HG03139 (cell line): ENCODE measurements around the gene CBFA2T2.
"Not testable (repeated sequence)": the region's sequence is repeated elsewhere in the genome, so short reads cannot be mapped to it uniquely, and the experiment has no call there.

Source experiments
- ATAC-seq: cut with Tn5 transposase; IDR thresholded peaks from one replicate; pipeline ENCODE4 v1.9.1; 2021; ENCODE audit not compliant: unreplicated experiment

CBFA2T2 gene

DNA sequence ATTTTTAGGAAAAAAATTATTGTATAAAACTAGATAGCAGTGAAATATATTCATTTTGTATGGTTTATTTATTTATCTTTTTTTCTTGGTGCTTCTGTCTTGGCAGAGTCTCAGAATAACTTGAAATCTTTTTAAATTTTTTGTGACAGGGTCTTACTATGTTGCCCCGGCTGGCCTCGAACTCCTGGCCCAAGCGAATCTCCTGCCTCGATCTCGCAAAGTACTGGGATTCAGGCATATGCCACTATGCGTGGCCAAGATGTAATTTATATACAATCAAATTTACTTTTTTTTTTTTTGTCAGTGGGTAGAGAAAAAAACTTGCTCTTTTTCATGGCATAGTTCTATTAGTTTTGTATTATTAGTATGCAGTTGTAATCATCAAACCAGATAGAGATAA, 13.7 kb downstream of the CBFA2T2 start:
- ATAC-seq = no peak

DNA sequence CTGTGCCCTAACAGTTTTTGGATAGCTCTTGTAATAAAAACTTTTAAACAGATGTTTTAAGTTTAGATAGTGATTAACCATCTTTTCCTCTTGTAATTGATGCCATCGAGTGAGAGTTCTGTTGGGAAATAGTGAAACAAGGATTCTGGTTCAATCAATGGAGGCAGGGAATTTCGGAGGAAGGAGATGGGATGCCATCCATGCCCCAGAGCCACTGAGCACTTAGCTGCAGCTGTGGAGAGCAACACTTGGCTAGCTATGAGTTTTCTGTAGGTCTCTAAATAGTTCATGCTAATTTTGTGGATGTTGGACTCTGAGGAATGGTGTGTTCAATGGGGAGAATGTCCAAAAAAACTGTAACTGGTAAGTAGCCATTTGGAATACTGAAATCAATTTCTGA, 16.7 kb downstream of the CBFA2T2 start:
- no peak for ATAC-seq

DNA sequence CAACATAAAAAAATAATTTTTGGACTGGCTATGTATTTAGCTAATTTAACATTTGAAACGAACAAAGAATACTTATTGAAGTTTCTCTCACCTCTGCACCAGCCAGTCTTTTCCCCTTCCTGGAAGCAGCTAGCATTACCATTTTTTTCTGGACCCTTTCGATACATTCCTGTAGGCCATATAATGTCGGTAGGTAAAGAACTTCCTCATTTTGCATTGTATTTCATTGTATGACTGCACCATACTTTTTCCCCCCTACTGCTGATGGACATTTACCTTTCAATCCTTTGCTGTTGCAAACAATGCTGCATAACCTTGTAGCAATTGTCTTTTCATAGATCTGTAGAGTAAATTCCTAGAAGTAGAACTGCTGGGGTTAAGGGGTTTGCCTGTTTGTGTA, 17.6 kb downstream of the CBFA2T2 start:
- ATAC-seq = no peak

DNA sequence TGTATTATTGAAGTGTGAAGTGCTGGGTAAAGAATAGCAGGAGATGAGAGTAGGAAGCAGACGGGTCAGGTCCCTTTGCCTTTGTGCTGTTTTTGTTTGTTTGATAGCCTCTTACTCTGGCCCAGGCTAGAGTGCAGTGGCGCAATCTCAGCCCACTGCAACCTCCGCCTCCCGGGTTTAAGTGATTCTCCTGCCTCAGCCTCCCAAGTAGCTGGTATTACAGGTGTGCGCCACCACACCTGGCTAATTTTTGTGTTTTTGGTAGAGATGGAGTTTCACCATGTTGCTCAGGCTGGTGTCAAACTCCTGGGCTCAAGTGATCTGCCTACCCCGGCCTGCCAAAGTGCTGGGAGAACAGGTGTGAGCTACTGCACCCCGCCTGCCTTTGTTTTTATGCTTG, 18.1 kb downstream of the CBFA2T2 start:
- not testable (repeated sequence) for ATAC-seq

DNA sequence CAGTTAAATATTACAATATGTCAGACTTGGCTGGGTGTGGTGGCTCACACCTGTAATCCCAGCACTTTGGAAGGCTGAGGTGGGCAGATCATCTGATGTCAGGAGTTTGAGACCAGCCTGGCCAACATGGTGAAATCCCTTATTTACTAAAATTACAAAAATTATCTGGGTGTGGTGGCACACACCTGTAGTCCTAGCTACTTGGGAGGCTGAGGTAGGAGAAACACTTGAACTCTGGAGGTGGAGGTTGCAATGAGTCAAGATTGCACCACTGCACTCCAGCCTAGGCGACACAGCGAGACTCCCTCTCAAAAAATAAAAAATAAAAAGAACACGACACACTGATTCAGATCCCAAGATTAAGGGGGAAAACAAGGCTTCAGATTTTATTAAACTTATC, 19.2 kb downstream of the CBFA2T2 start:
- ATAC-seq = not testable (repeated sequence)

DNA sequence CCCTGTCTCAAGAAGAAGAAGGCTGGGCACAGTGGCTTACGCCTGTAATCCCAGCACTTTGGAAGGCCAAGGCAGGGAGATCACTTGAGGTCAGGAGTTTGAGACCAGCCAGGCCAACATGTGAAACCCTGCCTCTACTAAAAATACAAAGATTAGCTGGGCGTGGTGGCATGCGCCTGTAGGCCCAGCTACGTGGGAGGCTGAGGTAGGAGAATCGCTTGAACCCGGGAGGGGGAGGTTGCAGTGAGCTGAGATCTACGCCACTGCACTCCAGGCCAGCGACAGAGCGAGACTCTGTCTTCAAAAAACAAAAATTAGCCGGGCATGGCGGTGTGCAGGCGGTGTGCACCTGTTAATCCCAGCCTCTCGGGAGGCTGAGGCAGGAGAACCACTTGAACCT, 22.0 kb downstream of the CBFA2T2 start:
- not testable (repeated sequence) for ATAC-seq

DNA sequence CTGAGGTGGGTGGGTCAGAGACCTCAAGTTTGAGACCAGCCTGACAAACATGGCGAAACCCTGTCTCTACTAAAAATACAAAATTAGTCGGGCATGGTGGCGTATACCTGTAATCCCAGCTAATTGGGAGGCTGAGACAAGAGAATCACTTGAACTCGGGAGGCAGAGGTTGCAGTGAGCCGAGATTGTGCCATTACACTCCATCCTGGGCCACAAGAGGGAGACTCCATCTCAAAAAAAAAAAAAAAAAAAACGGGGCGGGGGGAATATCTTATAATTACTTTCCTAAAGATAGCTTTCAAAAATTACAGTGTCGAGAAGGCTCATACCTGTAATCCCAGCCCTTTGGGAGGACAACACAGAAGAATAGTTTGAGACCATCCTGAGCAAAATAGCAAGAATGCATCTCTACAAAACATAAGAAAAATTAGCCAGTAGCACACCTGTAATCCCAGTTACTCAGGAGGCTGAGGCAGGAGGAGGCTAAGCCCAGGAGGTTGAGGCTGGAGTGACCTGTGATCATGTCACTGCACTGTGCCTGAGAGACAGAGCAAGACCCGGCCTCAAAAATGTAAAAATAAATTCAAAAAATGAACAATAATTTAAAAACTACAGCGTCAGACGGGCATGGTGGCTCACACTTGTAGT, 25.8 kb downstream of the CBFA2T2 start:
- no peak for ATAC-seq

DNA sequence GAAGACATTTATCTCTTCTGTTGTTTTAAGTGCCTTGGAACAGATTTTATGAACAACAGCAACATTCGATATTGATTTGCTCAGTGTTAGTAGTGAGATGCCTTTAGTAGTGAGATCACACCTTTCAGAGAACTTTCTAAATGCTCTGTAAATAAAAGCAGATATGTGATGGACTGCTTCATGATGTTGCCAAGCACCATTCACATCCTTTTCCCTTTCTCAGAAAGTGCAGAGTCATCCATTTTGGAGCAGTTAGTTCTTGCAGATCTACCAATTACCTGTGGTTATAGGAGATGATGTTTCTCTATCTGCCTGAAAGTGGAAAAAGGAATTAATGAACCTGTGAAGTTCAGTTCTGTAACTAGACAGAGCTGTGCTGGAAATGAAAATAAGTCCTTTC, 27.0 kb downstream of the CBFA2T2 start:
- no peak for ATAC-seq

DNA sequence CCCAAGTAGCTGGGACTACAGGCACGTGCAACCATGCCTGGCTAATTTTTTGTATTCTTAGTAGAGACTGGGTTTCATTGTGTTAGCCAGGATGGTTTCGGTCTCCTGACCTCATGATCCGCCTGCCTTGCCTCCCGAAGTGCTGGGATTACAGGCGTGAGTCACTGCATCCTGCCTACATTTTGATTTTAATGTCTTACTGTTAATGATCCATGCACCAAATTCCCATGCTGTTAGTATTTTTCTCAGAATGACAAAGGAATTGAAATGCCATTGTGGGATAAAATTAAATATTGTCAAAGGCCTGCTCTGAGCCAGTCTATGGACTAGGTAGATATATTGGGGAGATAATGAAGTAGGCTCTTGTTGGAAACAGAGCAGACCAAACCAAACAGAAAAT, 28.2 kb downstream of the CBFA2T2 start:
- ATAC-seq = no peak

DNA sequence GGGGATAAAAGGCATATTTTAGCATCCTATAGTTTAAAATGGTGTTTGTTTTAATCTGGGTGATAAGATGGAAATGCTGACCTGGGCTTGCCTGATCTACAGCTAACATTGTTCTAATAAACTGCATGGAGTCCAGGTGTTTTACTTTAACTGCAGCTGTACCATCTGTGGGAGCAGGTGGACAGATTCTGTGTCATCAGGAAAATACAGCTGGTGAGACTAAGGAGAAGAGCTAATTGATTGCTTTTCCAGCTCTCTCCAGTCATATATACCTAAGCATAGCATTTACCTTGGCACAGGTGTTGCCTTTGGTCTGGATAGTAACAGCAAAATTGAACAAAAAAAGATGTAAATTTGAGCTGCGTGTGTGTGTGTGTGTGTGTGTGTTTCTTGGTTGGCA, 31.6 kb downstream of the CBFA2T2 start:
- no peak for ATAC-seq

DNA sequence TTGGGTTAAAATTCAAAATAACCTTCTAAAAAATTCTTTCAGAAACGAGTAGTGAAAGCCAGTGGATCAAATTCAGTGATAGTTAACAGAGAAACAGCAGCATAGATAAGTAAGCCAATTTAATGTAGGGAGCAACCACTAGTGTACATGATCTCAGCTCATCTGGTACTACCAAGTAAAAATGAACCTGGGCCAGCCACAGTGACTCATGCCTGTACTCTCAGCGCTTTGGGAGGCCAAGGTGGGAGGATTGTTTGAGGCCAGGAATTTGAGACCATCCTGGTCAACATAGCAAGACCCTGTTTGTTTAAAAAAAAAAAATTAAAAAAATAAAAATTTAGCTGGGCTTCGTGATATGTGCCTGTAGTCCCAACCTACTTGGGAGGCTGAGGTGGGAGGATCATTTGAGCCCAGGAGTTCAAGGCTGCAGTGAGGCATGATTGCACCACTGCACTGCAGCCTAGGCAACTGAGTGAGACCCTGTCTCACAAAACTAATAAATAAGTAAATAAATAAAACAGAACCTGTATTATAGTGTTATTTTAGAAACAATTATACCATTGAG, 32.4 kb downstream of the CBFA2T2 start:
- no peak for ATAC-seq

DNA sequence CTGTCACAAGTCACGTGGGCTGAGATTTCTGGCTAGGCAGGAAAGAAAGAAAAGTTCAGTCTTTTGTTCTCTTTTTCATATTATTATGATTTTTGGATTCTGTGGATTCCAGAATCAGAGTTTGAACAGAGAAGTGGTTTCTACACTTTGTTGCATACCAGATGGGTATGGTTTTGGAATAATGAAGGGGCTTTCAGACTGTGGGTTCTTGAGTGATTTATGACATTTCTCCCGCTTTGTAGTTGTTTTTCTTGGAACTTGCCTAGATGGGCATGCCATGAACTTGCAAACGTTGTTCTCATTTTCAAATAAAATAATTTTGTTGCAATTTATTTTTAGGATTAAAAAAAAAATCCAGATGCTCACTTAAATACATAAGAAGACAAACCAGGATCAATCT, 34.4 kb downstream of the CBFA2T2 start:
- ATAC-seq = no peak

DNA sequence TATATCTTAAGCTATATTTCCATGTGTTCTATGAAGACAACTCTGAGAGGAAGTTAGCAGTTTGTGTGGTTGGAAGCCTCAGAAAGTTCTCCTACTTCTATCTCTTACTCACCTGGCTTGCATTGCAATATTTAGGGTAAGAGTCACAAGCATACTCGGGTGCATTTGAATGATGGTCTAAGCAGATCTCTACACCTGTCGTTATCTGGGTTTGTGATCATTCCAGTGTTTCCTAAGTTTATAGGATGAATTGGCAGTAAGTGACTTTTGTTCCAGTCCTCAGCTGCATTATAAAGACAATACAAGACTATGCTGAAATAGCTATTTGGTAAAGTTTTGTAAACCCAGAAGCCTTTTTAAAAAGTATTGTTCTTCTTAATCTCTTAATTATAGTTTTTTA, 36.9 kb downstream of the CBFA2T2 start:
- no peak for ATAC-seq

DNA sequence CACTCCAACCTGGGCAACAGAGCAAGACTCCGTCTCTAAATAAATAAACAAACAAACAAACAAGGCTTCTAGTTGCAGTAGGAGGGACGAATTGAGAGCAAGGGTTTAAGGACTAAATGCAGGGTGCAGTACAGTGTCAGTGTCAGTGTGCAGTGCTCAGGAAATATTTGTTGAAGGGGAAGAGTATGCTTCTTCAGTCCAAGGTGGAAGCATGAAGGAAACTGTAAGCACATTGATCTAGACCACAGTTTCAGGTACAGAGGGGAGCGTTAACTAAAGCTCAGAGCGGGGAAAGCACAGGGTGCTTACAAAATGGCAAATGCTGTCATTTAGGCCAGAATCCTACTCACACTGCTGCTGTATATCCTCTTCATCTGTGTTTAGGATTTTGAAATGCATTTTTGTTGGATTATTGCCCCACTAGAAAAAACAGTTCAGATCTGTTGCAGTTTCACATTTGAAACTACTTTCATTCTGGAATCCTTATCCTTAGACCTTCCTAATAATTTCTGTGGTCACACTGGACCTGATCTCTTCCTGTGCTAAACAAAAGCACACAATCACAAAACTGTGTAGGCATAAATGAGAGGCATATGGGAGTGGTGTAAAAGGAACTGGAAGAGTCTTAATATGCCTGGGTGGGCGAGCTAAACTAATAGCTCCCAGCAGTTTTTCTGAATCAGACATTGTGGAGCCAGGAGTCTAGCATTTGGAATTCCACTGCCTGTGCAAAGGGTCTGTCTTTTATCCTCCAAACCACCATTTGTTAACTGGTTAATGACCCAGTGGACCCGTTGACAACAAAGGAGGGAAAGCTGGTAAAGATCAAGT, 41.4 kb downstream of the CBFA2T2 start:
- ATAC-seq = no peak

DNA sequence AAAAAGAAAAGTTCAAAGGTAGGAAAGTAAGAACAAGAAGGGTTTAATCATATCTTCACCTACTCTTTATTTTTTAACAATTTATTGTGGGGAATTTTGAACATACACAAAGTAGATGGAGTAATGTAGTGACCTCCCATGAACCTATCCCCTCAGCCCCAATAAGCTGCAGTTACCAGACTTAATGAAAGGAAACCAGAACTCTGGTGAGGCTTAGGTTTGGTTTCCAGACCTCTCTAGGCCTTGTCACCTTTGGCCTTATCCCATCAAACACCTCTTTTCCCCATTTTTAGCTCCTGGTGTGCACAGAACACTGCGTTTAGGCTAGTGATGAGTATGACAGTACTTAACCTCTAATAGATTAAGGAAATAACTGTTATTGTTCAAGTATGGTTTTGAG, 42.0 kb downstream of the CBFA2T2 start:
- no peak for ATAC-seq

DNA sequence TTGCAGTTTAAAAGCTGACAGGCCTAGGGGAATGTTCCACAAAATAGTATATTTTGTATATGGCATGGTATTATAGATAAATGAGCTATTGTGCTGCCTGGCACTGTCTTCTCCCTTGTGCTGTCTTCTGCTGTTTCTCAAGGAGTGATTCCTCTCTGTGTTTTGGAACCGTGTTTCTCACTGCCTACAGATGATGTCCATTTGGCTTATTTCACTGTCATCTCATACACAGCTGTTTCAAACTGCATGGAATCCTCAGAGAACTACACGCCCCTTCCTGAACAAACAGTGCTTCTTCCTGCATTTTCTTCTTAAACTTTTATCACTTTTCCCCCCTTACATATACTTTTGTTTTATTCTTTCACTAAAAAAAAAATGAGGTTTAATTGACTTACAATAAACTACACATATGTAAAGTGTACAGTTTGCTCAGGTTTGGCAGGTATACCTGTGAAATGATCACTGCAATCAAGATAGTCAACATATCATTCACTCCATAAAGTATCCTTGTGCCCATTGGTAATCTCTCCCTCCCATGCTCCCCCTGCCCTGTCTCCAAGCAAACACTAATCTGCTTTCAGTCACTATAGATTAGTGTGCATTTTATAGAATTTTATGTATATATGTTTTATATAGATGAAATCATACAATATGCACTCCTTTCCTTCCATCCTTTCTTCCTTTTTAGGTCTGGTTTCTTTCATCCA, 43.0 kb downstream of the CBFA2T2 start:
- no peak for ATAC-seq

DNA sequence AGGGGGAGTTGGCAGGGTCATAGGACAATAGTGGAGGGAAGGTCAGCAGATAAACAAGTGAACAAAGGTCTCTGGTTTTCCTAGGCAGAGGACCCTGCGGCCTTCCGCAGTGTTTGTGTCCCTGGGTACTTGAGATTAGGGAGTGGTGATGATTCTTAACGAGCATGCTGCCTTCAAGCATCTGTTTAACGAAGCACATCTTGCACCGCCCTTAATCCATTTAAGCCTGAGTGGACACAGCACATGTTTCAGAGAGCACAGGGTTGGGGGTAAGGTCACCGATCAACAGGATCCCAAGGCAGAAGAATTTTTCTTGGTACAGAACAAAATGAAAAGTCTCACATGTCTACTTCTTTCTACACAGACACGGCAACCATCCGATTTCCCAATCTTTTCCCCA, 45.8 kb downstream of the CBFA2T2 start:
- ATAC-seq = not testable (repeated sequence)

DNA sequence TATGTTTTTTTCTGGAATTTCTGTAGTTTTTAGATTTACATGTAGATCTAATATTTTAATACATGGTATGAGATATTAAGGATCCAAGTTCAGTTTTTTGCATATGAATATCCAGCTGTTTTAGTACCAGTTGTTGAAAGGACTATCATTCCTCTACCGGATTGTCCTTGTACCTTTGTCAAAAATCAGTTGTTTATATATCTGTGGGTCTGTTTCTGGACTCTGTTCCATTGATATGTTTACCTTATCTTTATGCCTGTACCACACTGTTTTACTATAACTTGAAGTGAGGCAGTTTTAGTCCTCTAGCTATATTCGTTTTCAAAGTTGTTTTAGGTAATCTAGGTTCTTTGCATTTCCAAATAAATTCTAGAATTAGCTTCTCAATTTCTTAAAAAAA, 47.7 kb downstream of the CBFA2T2 start:
- no peak for ATAC-seq

DNA sequence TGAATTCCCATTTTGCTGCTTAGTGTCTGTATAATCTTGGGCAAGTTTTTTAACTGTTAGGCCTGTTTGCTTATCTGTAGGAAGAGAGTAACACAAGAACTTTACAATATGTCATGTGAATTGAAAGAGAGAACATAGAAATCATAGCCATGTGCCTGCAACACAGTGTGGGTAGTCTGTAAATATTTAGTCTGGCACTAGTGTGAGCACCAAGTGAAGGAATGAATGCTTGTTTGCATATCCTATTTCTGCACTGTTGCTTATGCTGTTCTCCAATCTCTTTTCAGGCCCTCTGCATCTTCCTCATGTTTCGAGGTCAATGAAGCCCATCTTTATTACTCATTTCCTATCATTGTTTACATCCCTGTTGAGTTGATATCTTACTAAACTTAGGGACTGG, 49.2 kb downstream of the CBFA2T2 start:
- no peak for ATAC-seq

DNA sequence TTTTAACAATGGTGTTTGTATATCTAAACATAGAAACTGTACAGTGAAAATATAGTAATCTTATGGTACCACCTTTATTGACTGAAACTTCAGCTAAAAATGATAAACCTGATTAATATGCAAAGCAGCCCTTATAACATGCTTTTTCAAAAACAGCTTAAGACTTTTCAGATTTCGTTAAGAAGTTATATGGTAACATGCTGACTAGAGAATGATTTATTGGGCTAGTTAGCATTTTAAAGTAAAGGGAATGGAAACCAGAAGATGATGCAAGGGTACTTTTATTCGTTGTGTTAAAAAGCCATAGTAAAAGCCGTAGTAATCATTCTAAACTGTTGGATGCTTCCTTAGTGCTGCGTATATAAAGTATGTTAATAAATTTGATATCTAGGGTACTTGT, 50.5 kb downstream of the CBFA2T2 start:
- ATAC-seq = no peak

DNA sequence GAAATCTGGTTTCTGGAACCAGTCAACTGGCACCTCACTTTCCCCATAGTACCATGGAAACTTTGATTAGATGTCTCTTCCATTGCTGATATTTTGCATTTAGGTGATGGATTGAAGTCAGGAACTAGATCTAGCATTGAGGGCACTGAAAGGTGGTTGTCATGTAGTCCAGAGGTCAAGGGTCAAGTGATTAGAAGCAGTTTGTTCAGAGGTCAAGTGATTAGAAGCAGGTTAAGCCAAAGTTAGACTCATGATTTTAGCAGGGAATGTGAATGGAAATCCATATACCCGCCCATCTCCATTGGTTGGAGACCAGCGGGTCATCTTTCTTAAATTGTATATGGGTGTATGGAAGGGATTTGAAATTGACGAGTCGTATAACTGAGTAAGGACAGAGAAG, 51.2 kb downstream of the CBFA2T2 start:
- ATAC-seq = no peak

DNA sequence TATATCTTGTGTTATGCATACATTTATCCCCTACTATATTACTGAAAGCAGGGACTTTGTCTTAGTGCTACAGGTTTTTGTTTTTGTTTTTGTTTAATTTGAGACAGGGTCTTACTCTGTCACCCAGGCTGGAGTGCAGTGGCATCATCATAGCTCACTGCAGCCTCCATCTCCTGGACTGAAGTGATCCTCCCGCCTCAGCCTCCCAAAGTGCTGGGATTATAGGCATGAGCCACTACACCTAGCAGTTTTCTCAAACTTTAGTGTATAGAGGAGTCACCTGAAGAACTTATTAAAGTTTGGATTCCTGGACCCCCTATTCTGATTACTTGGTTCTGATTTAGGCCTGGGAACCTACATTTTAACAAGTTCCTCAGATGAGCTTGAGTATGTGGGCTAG, 51.9 kb downstream of the CBFA2T2 start:
- no peak for ATAC-seq
